DMS53 treated with DMSO at 0.1 percent for 48 hours (cell line): ENCODE data around the gene ACAP1.

Experiments
- DNase-seq: peaks from one replicate; lab custom pipeline; 2025; ENCODE audit not compliant: unreplicated experiment; lab: John Stamatoyannopoulos, UW

Gene ACAP1

GRCh38 chr17:7311110-7311705 lies 25.1 kb upstream of the ACAP1 start:
- DNase-seq = no peak

DNA sequence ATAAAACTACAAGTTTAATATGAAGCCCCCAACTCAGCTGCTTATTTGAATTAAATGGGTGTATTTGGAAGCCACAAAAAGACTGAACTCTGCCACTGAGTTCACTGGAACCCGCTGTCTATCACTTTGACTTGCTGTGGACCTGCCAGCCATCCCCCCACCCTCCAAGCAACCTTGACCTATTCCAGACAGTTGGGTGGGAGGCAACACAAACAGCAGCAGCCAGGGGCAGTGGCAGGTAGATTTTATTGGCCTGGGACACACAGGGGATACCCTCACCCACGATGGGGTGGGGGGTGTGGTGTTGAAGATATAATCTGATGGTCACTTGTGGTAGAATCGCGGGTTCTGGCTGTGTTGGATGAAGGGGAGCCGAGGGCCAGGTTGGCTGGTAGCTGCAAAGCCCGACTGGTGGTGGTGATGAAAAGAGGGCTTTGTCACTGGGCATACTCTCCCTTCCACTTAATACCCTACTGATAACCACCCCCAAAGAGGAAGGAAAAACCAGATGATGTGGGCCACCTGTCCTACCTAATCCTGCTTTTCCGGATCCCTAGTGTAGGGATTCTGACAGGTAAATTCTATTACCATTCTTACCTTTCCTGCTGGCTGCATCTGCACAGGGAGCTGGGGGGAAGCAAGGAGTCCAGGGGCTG lies 23.8 kb upstream of the ACAP1 start:
- DNase-seq = no peak

GRCh38 chr17:7313088-7313889 lies 23.0 kb upstream of the ACAP1 start:
- DNase-seq = no peak

GRCh38 chr17:7313890-7314718 lies 22.2 kb upstream of the ACAP1 start:
- DNase-seq = no peak

DNA sequence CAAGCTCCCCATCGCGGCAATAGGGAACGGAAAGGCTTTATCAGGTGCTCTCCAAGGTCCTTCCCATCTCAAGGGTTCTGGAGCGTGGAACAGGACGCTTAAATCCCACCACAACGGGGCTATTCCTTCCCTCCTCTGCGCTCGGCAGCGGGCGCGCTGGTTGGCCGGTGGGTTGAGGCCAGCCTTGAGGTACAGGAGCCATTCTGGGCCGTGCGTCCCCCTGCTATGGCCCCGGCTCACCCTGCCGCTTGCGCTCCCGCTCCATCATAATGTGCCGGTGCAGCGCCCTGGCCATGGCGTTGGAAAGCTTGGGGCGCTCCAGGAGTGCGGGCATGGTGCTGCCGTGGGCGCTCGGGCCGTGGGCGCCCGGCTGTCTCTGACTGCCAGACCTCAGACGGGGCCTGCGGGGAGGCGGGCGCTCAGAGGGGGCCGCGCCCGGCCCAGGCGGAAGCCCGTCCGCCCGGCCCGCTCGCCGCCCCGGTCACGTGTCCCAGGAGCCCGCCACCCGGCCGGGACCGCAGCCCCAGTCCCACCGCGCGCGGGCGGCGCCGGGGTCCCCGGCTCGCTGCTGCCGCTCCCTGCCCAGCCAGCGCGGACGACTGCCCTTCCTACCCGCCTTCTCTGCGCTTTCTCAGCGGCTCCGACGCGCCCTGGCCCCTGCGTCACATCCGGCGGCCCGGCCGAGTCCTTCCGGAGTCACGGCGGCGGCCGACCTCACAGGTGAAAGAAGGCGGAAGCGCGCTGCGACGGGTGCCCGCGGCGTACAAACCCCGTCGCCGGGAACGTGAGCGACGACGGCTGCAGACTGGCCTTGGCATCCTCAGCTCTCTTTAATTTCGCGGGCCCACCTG lies 21.4 kb upstream of the ACAP1 start, which contains the start of gene GPS2:
TSS of gene GPS2 (minus strand) at position 642 of the 851 bp plus-strand sequence. CDS start at position 334, 308 bp downstream.
- peak; percentile 84 for DNase-seq

GRCh38 chr17:7315570-7316235 lies 20.6 kb upstream of the ACAP1 start:
- DNase-seq = peak; percentile 29

DNA sequence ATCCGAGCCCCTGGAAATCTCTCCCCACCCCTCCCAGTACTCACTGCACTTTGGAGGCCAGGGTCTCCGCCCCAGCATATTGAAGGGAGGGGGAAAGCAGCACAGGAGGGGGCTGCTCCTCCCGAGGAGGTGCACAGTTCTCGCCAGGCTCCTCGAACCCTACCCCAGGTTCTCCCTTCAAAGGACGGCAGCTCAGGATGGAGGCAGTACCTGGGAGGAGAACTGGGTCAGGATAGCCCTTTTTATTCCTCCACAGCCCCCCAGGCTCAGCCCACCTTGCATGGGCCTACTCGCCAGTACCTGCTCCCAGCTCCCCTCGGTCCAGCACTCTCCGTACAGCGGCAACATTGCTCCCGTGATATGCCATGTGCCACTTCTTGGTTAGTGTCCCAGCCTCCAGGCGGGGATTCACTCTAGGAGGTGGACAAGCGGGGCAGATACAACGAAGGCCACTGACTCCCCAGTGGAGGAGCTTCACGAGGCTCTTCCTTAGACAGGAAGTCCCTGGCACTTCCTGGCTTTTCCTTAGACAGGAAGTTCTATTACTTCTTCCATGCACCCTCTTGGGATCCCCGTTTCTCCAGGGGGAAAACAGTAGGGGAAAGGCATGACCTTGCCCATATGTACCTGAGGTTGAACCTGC lies 19.0 kb upstream of the ACAP1 start:
- DNase-seq = no peak

DNA sequence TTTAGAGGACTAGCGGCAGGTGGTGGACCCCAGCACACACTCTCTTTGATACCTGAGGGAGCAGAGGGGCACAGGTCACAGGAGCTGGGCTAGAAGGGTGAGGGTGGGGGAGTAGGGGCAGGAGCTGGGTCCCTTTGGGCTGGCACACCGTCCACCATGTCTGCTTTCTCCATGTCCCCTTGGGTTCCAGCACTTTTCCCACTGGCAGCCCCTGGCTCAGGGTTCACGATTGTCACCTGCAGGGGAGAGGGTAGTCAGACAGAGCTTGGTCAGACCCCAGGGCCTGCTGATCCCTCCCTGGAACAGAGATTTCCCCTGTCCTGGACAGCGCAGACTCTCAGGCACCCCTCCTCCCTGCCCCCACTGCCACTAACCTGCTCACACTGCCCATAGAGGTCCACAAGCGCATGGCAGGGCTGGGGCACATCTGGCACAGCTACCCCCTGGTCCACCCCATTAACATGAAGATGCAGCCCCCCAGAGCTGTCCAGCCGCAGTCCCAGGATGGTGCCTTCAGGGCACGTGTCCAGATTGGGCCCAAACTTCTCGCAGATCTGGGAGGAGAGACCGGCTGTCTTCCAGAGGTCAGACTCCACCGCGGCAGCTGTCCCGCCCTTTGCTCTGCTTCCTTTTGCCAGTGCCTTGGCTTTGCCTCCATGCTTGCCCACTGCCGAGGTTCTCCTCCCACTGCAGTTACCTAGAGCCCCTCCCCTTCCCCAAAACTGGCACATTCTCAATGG lies 18.0 kb upstream of the ACAP1 start:
- DNase-seq = no peak

- DNase-seq = no peak
Measured at GRCh38 chr17:7321466-7321865, 14.9 kb upstream of the ACAP1 start.

- no peak for DNase-seq
Measured at GRCh38 chr17:7322520-7323194, 13.7 kb upstream of the ACAP1 start.

DNA sequence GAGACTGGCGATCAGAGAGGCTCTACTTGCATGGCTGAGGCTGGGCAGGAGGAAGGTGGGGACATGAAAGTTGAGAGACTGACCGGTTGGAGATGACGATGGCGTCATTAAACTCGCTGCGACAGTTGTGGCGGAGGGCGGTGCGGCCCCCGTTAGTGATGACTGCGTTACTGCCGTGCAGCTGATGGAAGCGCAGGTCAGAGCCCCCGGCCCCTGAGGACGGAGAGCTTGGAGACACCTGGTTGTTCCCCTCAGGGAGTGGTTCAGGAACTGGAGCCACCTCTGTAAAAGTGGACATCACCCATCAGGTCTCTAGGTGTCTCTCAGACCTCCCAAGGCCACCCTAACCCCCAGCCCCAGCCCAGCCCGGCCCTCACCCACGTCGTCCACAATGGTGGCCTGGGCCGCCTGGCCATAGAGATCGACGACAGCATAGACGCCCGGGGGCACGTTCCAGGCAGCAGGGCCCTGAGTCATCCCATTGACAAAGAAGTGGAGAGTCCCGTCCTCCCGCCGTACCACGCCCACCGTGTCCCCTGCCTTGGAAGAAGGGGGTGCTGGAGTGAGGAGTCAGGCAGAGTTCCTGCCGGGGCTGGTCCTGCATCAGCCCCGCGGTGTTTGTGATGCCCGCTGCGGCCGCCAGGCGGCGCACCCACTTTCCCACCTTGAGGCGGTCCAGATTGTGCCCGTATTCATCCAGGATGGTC lies 12.4 kb upstream of the ACAP1 start:
- DNase-seq = no peak

DNA sequence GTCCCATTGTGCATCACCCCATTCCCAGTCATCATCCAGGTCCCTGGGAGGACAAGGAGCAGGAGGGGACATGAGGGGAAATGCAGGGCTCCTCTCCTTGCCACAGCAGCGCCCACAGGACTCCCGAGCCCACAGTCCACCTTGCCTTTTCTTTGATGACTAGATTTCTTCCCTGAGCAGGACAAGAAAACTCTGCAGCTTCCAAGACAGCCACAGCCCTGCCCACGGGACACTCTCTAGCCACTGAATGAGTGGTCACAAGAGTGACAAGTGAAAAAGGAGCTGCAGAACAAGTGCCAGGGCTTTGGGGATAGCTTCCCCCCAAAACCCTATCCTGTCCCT lies 11.9 kb upstream of the ACAP1 start:
- DNase-seq = no peak

DNA sequence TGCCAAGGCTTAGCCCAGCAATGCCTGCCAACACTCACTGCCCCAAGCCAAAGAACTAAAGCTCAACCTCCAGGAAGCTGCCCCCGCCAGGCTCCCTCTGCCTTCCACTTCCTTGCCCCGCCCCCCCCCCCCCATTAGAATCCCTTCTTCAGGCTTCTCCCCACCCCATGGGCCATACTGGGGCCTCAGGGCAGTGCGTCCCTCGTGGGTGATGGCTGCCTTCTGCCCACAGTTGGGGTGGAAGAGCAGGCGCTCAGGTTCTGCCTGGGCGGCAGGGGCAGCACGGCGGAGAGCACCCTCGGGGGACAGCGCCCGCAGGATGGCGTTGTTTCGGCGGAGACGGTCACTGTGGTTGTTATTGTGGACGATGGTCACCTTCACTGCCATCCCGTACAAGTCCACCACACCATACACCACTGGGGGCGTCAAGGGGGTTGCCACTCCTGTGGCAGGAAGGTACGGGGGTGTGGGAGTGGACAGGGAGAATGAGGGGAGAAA lies 11.2 kb upstream of the ACAP1 start:
- DNase-seq = no peak

DNA sequence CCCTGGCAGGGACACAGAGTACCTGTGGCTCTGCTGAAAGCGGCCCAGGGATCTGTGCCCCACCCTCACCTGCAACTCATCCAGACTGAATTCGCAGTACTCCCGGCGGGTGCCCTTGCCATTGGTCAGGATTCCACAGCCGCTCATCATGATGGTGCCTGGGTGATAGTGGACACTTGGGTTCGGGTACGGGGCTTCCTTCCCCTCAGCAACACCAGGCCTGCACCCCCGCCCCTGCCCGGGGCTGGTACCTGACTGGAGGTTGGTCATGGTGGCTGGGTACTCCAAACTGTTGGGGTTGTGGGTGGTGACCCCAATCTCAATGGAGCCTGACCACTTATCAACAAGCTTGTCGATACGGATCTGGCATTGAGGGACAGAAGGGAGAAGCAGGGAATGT lies 10.1 kb upstream of the ACAP1 start:
- no peak for DNase-seq

GRCh38 chr17:7327056-7327455 lies 9.3 kb upstream of the ACAP1 start:
- DNase-seq = no peak

DNA sequence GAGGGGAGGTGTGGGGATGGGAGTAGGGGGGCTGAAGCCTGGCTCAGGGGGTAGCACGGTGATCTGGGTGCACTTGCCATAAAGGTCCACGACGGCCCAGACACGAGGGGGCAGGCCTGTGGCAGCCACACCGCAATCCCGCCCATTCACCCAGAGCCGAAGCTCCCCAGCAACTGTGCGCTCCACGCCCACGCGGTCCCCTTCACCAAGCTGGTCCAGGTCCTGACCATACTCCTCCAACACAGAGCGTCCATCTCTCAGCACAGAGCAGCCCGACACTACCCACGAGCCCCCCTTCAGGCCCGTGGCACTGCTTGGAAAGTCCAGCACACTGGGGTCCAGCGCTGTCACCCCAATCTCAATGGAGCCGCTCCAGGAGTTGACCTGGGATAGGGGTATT lies 8.8 kb upstream of the ACAP1 start:
- no peak for DNase-seq

GRCh38 chr17:7328009-7328408 lies 8.3 kb upstream of the ACAP1 start:
- no peak for DNase-seq
